ENCODE results near the gene HOXA11. TPM values are rescaled to one million over a fixed set of nuclear protein-coding genes. Genes with fewer than 3 reads are reported as not detected.
A peak's percentile ranks its signal among the peaks of the same experiment; 100 is the strongest.

The HOXA11 gene
- total and polyA plus RNA-seq, 4 donors = 0.13 to 0.81 TPM; not detected in 2

- Histone ChIP-seq H3K27ac (ENCODE audit: low read depth in 1 of 2, low read length in 2 of 2) (no peak overlapping the region), H3K36me3 (ENCODE audit: control insufficient read depth in 1 of 2, insufficient read depth in 2 of 2, low read length in 1 of 2) (no peaks in the 10 kb centered on the region), H3K4me1 (ENCODE audit: control insufficient read depth in 1 of 2, insufficient read depth in 2 of 2, low read length in 2 of 2) (no peaks in the 10 kb centered on the region), H3K9me3 (ENCODE audit: control insufficient read depth, low read length) (no peaks in the 10 kb centered on the region), H3K4me3 (ENCODE audit: low read length in 2 of 2) (no peak overlapping the region), H3K27me3 (ENCODE audit: control insufficient read depth in 1 of 2, insufficient read depth in 2 of 2, low read length in 1 of 2) (peaks cover 0 to 2% of the 10 kb centered on the region in 2 donors)
- intact Hi-C loops (cut with DNase I) = loop anchor here (5.0 to 10.0 kb wide), 4 partner anchors 717 to 897 kb away; no protein-coding TSS in a partner anchor
- ATAC-seq (ENCODE audit: low FRiP score) = no peak
- WGBS, 2 donors = 29 to 30% methylated on average over 18 of the region's 18 CpGs
- DNase-seq = no peak
Observed at GRCh38 chr7:27197137-27198042, 12.4 kb upstream of the HOXA11 start.

GRCh38 chr7:27196287-27196767, 11.3 kb upstream of the HOXA11 start:
- Histone ChIP-seq H3K4me1 (ENCODE audit: control insufficient read depth in 1 of 2, insufficient read depth in 2 of 2, low read length in 2 of 2) (no peaks in the 10 kb centered on the region), H3K36me3 (ENCODE audit: control insufficient read depth in 1 of 2, insufficient read depth in 2 of 2, low read length in 1 of 2) (no peaks in the 10 kb centered on the region), H3K9me3 (ENCODE audit: control insufficient read depth, low read length) (no peaks in the 10 kb centered on the region), H3K4me3 (ENCODE audit: low read length in 2 of 2) (no peak overlapping the region), H3K27me3 (ENCODE audit: control insufficient read depth in 1 of 2, insufficient read depth in 2 of 2, low read length in 1 of 2) (peaks cover 0 to 2% of the 10 kb centered on the region in 2 donors), H3K27ac (ENCODE audit: low read depth in 1 of 2, low read length in 2 of 2) (no peak overlapping the region)
- intact Hi-C loops (cut with DNase I) = loop anchor here (5.0 to 10.0 kb wide), 4 partner anchors 718 to 898 kb away; no protein-coding TSS in a partner anchor
- DNase-seq = peak; percentile 88 to 95
- peak; percentile 71 for ATAC-seq (ENCODE audit: low FRiP score)
- 4 to 5% methylated on average over 6 of the region's 6 CpGs for WGBS, 2 donors

GRCh38 chr7:27194686-27195379, 9.8 kb upstream of the HOXA11 start:
- no peaks in the 10 kb centered on the region for H3K36me3 ChIP-seq (ENCODE audit: control insufficient read depth in 1 of 2, insufficient read depth in 2 of 2, low read length in 1 of 2)
- no peak overlapping the region for H3K4me3 ChIP-seq (ENCODE audit: low read length in 2 of 2)
- no peaks in the 10 kb centered on the region for H3K9me3 ChIP-seq (ENCODE audit: control insufficient read depth, low read length)
- DNase-seq = no peak
- H3K27me3 ChIP-seq (ENCODE audit: control insufficient read depth in 1 of 2, insufficient read depth in 2 of 2, low read length in 1 of 2) = peaks cover 0 to 2% of the 10 kb centered on the region in 2 donors
- H3K4me1 ChIP-seq (ENCODE audit: control insufficient read depth in 1 of 2, insufficient read depth in 2 of 2, low read length in 2 of 2) = no peaks in the 10 kb centered on the region
- no peak overlapping the region for H3K27ac ChIP-seq (ENCODE audit: low read depth in 1 of 2, low read length in 2 of 2)
- WGBS, 2 donors = 34 to 41% methylated on average over 9 of the region's 9 CpGs
- intact Hi-C loops (cut with DNase I) = loop anchor here (5.0 to 10.0 kb wide), 4 partner anchors 720 to 900 kb away; no protein-coding TSS in a partner anchor
- no peak for ATAC-seq (ENCODE audit: low FRiP score)

- WGBS, 2 donors = 61 to 75% methylated on average over 2 of the region's 2 CpGs
Observed at GRCh38 chr7:27194002-27194352, 8.9 kb upstream of the HOXA11 start.

GRCh38 chr7:27193335-27194001, 8.4 kb upstream of the HOXA11 start:
- H3K36me3 ChIP-seq (ENCODE audit: control insufficient read depth in 1 of 2, insufficient read depth in 2 of 2, low read length in 1 of 2) = no peaks in the 10 kb centered on the region
- no peak for ATAC-seq (ENCODE audit: low FRiP score)
- H3K27ac ChIP-seq (ENCODE audit: low read depth in 1 of 2, low read length in 2 of 2) = no peak overlapping the region
- intact Hi-C loops (cut with DNase I) = loop anchor here (10.0 kb wide), 2 partner anchors 721 to 901 kb away; no protein-coding TSS in a partner anchor
- H3K4me1 ChIP-seq (ENCODE audit: control insufficient read depth in 1 of 2, insufficient read depth in 2 of 2, low read length in 2 of 2) = no peaks in the 10 kb centered on the region
- H3K4me3 ChIP-seq (ENCODE audit: low read length in 2 of 2) = no peak overlapping the region
- DNase-seq = peak in 1 of 2 donors; percentile 35
- H3K9me3 ChIP-seq (ENCODE audit: control insufficient read depth, low read length) = no peaks in the 10 kb centered on the region
- 31 to 39% methylated on average over 29 of the region's 29 CpGs for WGBS, 2 donors
- H3K27me3 ChIP-seq (ENCODE audit: control insufficient read depth in 1 of 2, insufficient read depth in 2 of 2, low read length in 1 of 2) = peaks cover 0 to 2% of the 10 kb centered on the region in 2 donors

More at GRCh38 chr7:27194002-27194352, 8.9 kb upstream of the HOXA11 start:
- Histone ChIP-seq H3K4me1 (ENCODE audit: control insufficient read depth in 1 of 2, insufficient read depth in 2 of 2, low read length in 2 of 2) (no peaks in the 10 kb centered on the region), H3K9me3 (ENCODE audit: control insufficient read depth, low read length) (no peaks in the 10 kb centered on the region), H3K4me3 (ENCODE audit: low read length in 2 of 2) (no peak overlapping the region), H3K27ac (ENCODE audit: low read depth in 1 of 2, low read length in 2 of 2) (no peak overlapping the region), H3K27me3 (ENCODE audit: control insufficient read depth in 1 of 2, insufficient read depth in 2 of 2, low read length in 1 of 2) (peaks cover 0 to 2% of the 10 kb centered on the region in 2 donors), H3K36me3 (ENCODE audit: control insufficient read depth in 1 of 2, insufficient read depth in 2 of 2, low read length in 1 of 2) (no peaks in the 10 kb centered on the region)
- intact Hi-C loops (cut with DNase I) = loop anchor here (10.0 kb wide), 2 partner anchors 721 to 901 kb away; no protein-coding TSS in a partner anchor
- DNase-seq = no peak
- ATAC-seq (ENCODE audit: low FRiP score) = no peak

- Histone ChIP-seq H3K9me3 (ENCODE audit: control insufficient read depth, low read length) (no peaks in the 10 kb centered on the region), H3K36me3 (ENCODE audit: control insufficient read depth in 1 of 2, insufficient read depth in 2 of 2, low read length in 1 of 2) (no peaks in the 10 kb centered on the region), H3K4me3 (ENCODE audit: low read length in 2 of 2) (no peak overlapping the region), H3K4me1 (ENCODE audit: control insufficient read depth in 1 of 2, insufficient read depth in 2 of 2, low read length in 2 of 2) (no peaks in the 10 kb centered on the region), H3K27ac (ENCODE audit: low read depth in 1 of 2, low read length in 2 of 2) (no peak overlapping the region), H3K27me3 (ENCODE audit: control insufficient read depth in 1 of 2, insufficient read depth in 2 of 2, low read length in 1 of 2) (peaks cover 0 to 2% of the 10 kb centered on the region in 2 donors)
- peak; percentile 55 to 79 for DNase-seq
- ATAC-seq (ENCODE audit: low FRiP score) = peak; percentile 41
- WGBS, 2 donors = 3 to 4% methylated on average over 61 to 78 of the region's 78 CpGs
- intact Hi-C loops (cut with DNase I) = loop anchor here (10.0 kb wide), 2 partner anchors 722 to 902 kb away; no protein-coding TSS in a partner anchor
Observed at GRCh38 chr7:27192546-27193334, 7.7 kb upstream of the HOXA11 start.

- ATAC-seq (ENCODE audit: low FRiP score) = peak; percentile 9
- Histone ChIP-seq H3K4me3 (ENCODE audit: low read length in 2 of 2) (no peak overlapping the region), H3K27me3 (ENCODE audit: control insufficient read depth in 1 of 2, insufficient read depth in 2 of 2, low read length in 1 of 2) (peaks cover 0 to 2% of the 10 kb centered on the region in 2 donors), H3K9me3 (ENCODE audit: control insufficient read depth, low read length) (no peaks in the 10 kb centered on the region), H3K27ac (ENCODE audit: low read depth in 1 of 2, low read length in 2 of 2) (no peak overlapping the region), H3K36me3 (ENCODE audit: control insufficient read depth in 1 of 2, insufficient read depth in 2 of 2, low read length in 1 of 2) (no peaks in the 10 kb centered on the region), H3K4me1 (ENCODE audit: control insufficient read depth in 1 of 2, insufficient read depth in 2 of 2, low read length in 2 of 2) (no peaks in the 10 kb centered on the region)
- 44 to 49% methylated on average over 41 to 42 of the region's 42 CpGs for WGBS, 2 donors
- DNase-seq = peak; percentile 46 to 74
- intact Hi-C loops (cut with DNase I) = loop anchor here (10.0 kb wide), 2 partner anchors 723 to 903 kb away; no protein-coding TSS in a partner anchor
Observed at GRCh38 chr7:27191833-27192545, 7.0 kb upstream of the HOXA11 start.

Data from aorta (tissue), 5 donors.